ENCODE data around the gene SLC6A13. TPM values are rescaled to one million over a fixed set of nuclear protein-coding genes. Genes with fewer than 3 reads are reported as not detected.

Gene SLC6A13
- polyA plus RNA-seq, 3 donors: 39.9 to 64.9 (median 51.3) TPM

- no peak for DNase-seq (ENCODE audit: extremely low read depth in 1 of 11, low read depth in 9 of 11, low spot score in 4 of 11)
Measured at GRCh38 chr12:209246-209645, 53.4 kb downstream of the SLC6A13 start.

DNA sequence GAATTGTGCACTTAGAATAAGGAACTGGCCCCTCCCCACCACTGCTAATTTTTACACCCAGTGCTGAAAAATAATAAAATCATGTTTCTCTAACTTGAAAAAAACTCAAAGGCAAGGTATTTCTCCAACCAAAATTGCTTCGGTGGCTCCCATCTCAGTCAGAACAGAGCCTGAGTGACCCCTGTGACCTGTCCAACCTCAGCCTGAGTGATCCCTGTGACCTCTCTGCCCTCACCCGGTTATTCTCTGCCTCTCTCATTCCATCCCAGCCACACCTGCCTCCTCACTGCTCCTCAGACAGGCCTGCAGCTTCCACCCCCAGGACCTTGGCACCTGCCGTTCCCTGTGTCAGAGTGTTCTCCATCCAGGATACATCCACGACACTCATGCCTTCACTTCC lies 53.8 kb downstream of the SLC6A13 start:
- DNase-seq (ENCODE audit: extremely low read depth in 1 of 11, low read depth in 9 of 11, low spot score in 4 of 11): no peak

DNA sequence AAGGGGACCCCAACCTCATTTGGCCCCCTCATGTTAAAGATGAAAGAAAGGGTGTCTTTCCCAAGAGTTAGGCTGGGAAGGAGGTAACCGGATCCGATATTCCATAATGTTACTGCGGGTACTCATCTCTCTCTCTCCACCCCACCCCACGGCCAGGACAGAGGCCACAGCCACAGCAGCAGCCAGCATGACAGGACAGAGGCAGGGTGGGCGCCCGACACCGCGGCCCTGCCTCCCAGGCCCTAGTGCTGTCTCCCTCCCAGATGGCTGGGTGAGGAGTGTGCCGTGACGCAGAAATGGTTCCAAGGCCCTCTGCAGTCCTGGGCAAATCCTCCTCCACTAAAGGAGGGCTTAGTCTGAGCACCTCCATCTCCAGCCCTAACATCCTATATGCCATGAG lies 54.8 kb downstream of the SLC6A13 start:
- no peak for DNase-seq (ENCODE audit: extremely low read depth in 1 of 11, low read depth in 9 of 11, low spot score in 4 of 11)

GRCh38 chr12:206746-207440 lies 55.7 kb downstream of the SLC6A13 start:
- no peak for DNase-seq (ENCODE audit: extremely low read depth in 1 of 11, low read depth in 9 of 11, low spot score in 4 of 11)

DNA sequence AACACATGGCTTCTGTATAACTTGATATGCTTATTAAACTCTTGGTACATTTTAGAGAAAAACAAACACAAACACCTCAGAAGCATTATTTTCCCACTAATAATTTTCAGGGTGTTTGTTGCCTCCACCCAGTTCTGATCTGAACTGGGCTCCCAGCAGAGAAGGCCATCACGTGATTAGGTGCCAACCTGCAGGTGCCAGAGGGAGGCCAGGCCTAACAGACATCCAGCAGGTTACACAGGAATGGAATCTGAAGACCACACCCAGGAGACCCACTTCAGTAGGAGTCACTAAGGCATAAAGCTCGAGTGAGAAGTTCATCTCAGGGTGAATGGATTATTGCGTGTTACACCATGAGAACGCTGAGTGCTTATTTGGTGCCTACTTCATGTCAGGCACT lies 57.6 kb downstream of the SLC6A13 start:
- DNase-seq (ENCODE audit: extremely low read depth in 1 of 11, low read depth in 9 of 11, low spot score in 4 of 11): no peak

GRCh38 chr12:204261-204678 lies 58.4 kb downstream of the SLC6A13 start:
- no peak for DNase-seq (ENCODE audit: extremely low read depth in 1 of 11, low read depth in 9 of 11, low spot score in 4 of 11)

DNA sequence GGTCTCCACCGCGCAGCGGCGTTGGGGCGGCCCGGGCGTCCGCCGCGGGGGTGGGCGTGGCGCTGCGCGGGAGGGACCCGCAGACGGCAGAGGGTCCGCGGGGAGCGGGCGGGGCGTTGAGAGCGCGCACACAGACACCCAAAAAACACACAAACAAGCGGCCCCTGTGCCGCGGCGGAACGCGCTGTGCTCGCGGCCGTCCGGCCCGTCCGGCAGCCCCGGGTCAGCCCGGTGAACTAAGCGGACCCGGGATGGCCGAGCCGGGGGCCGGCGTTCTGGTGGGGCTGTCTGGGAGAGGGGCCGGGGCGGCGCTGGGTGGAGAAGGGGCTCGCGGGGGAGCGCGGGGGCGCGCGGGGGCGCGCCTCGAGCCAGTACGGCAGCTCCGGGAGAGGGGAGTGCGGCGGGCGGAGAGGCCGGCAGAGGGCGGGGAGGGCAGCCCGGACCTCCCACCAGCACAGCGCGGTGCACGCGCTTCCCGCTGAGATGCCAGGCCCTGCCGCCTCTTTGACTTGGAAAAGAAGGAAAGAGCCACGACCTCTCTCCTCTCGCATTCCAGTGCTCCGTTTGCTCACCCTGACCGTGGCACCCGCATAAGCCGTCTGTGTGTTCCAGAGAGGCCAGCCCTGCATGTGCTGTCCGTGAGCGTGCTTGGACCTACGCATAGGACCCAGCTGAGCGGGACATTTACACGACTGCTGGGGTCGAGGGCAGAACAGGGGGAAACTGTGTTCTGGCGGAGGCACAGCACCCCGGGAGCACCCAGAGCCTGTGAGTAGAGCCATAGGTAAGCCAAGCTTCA lies 59.0 kb downstream of the SLC6A13 start:
- no peak for DNase-seq (ENCODE audit: extremely low read depth in 1 of 11, low read depth in 9 of 11, low spot score in 4 of 11)

GRCh38 chr12:203074-203461 lies 59.6 kb downstream of the SLC6A13 start:
- no peak for DNase-seq (ENCODE audit: extremely low read depth in 1 of 11, low read depth in 9 of 11, low spot score in 4 of 11)

- no peak for DNase-seq (ENCODE audit: extremely low read depth in 1 of 11, low read depth in 9 of 11, low spot score in 4 of 11)
Measured at GRCh38 chr12:202081-202731, 60.4 kb downstream of the SLC6A13 start.

GRCh38 chr12:201361-201760 lies 61.3 kb downstream of the SLC6A13 start:
- DNase-seq (ENCODE audit: extremely low read depth in 1 of 11, low read depth in 9 of 11, low spot score in 4 of 11): no peak

DNA sequence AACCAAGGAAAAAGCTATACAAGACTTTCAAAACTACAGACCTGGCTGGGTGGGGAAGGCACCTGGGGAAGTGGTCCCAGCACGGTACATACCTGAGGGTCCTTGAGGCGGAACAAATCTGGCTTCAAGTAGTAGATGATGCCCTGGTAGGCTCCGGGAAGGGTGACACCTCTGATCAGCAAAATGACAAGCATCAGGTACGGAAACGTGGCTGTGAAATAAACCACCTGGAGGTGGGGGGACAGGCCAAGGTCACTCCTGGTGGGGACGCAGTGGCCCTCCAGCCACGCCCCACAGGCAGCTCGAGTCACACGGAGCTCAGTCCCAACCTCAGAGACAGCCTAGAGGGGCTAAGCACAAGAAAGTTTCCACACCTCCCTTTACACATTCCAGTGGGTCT lies 63.9 kb downstream of the SLC6A13 start:
- DNase-seq (ENCODE audit: extremely low read depth in 1 of 11, low read depth in 9 of 11, low spot score in 4 of 11): no peak

DNA sequence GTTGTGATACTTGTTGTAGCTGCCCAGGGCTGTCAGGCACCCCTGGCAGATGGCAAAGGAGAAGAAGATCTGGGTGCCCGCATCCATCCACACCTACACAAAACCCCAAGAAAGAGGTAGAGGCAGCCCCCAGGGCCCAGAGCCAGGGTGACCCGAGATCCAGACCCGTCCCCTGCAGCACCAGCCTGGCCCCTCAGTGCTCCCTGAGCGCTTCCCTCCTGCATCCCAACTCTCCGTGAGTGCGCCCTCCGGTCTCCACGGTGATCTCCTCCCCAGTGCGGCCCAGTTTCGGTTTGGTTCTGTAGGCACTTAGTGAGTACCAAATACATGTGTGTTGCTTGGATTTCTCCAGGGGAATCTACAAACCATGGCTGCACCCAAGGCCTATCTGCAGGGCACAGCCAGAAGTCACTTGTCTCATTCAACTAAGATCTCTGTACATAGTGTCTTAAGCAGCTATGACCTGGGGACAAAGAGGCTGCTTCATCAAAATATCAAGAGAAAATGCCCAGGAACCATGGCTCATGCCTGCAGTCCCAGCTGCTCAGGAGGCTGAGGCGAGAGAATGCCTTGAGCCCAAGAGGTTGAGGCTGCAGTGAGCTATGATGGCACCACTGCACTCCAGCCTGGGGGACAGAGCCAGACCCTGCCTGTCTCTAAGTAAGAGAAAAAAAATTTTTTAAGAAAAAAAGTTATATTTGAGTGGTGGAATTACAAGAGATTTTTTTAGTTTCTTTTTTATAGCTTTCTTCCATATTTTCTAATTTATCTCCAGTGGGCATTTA lies 64.5 kb downstream of the SLC6A13 start:
- DNase-seq (ENCODE audit: extremely low read depth in 1 of 11, low read depth in 9 of 11, low spot score in 4 of 11): no peak

DNA sequence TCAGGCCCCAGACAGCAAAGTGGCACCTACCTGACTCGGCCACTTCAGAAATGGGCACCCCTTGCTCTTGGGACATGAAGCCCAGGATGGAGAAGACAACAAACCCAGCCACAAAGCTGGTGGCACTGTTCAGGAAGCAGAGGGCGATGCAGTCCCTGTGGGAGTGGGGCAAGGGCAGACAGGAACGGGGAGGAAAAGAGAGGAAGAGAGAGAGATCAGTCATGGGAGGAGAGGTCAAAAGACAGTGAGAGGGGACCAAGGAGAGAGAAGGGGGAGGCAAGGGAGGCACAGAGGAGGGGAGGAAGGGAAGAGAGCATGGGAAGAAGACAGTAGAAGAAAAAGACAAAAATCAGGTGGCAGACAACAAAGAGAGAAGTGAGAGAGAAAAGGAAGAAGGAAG lies 65.3 kb downstream of the SLC6A13 start:
- DNase-seq (ENCODE audit: extremely low read depth in 1 of 11, low read depth in 9 of 11, low spot score in 4 of 11): no peak

DNA sequence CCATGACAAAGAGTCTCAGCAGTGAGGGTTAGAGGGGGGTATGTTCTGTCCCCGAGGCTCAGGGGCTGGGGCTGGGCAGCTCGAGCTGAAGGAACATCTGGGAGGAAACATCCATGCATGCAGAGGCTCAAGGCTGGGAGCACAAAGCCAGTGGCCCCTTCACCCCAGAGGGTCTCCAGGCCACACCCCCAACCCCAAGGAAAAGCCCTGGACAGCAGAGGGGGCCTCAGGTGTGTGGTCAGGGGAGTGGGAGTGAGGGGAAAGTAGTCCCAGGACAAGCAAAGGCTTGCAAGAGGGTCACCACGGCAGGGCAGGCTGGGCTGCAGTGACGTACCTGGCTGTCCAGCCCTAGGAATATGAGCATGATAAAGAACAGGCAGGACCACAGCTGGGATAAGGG lies 66.2 kb downstream of the SLC6A13 start:
- DNase-seq (ENCODE audit: extremely low read depth in 1 of 11, low read depth in 9 of 11, low spot score in 4 of 11): no peak

DNA sequence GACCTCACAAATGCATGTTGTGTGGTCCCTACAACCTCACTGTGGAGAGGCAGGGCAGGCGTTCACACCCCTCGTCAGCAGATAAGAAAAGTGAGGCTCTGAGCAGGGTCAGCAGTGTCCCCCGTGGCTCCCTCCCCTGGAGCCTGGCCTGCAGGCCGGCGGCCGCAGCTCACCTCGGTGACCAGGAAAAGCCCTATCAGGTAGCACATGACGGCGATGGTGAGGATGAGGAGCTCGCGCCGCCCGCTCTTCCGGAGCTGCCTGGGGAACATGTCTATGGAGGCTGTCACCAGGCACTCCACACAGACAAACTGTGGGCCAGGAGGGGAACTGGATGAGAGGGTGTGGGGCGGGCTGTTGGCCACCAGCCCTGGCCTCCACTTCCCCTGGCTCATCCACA lies 66.7 kb downstream of the SLC6A13 start:
- DNase-seq (ENCODE audit: extremely low read depth in 1 of 11, low read depth in 9 of 11, low spot score in 4 of 11): no peak

GRCh38 chr12:195156-195555 lies 67.5 kb downstream of the SLC6A13 start:
- no peak for DNase-seq (ENCODE audit: extremely low read depth in 1 of 11, low read depth in 9 of 11, low spot score in 4 of 11)

GRCh38 chr12:194276-194675 lies 68.4 kb downstream of the SLC6A13 start:
- DNase-seq (ENCODE audit: extremely low read depth in 1 of 11, low read depth in 9 of 11, low spot score in 4 of 11): no peak

- DNase-seq (ENCODE audit: extremely low read depth in 1 of 11, low read depth in 9 of 11, low spot score in 4 of 11): no peak
Measured at GRCh38 chr12:193261-193660, 69.4 kb downstream of the SLC6A13 start.

DNA sequence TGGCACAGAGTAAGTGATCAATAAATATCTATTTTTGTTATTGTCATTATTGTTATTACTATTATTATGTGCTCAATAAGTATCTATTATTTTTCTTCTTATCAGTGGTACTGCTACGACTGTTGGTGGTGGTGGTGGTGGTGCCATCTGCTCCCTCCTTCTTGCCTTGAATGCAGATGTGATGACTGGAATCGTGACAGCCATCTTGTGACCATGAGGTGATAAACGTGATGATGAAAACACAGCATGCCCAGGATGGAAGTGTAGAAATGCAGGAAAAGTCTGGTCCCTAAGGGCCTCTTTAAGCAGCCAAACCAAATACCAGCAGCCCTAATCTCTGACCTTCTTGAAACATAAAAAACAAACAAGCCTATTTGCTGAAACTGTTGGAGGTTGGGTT lies 71.1 kb downstream of the SLC6A13 start:
- no peak for DNase-seq (ENCODE audit: extremely low read depth in 1 of 11, low read depth in 9 of 11, low spot score in 4 of 11)

GRCh38 chr12:190881-191280 lies 71.8 kb downstream of the SLC6A13 start:
- DNase-seq (ENCODE audit: extremely low read depth in 1 of 11, low read depth in 9 of 11, low spot score in 4 of 11): no peak
